ENCODE measurements around the gene ARID1A. TPM values are rescaled to one million over a fixed set of nuclear protein-coding genes. Genes with fewer than 3 reads are reported as not detected.

ARID1A gene
- total RNA-seq, 2 donors from 2014 or later: 110 to 116 TPM

- DNase-seq (ENCODE audit: low spot score in 2 of 2) (no peak), ATAC-seq (no peak)
- Mint-ChIP-seq H3K27ac (peak overlapping the region; percentile 61 to 79), H3K36me3 (peaks cover 23 to 84% of the 10 kb centered on the region in 2 donors), H3K9me3 (no peaks in the 10 kb centered on the region)
Measured at GRCh38 chr1:26768755-26769154, 72.9 kb downstream of the ARID1A start.

GRCh38 chr1:26771285-26771642 lies 75.4 kb downstream of the ARID1A start:
- H3K9me3 Mint-ChIP-seq: no peaks in the 10 kb centered on the region
- ATAC-seq: peak in 1 of 2 donors; percentile 12
- H3K36me3 Mint-ChIP-seq: peaks cover 33 to 92% of the 10 kb centered on the region in 2 donors
- H3K27ac Mint-ChIP-seq: peak overlapping the region; percentile 80 to 95
- DNase-seq (ENCODE audit: low spot score in 2 of 2): no peak

- DNase-seq (ENCODE audit: low spot score in 2 of 2): no peak
- peak; percentile 56 to 75 for ATAC-seq
Measured at GRCh38 chr1:26771643-26772321, 76.0 kb downstream of the ARID1A start.

GRCh38 chr1:26772687-26773086 lies 76.9 kb downstream of the ARID1A start:
- DNase-seq (ENCODE audit: low spot score in 2 of 2): no peak
- Mint-ChIP-seq H3K27ac (peak overlapping the region in 1 of 2 donors; percentile 80), H3K9me3 (no peaks in the 10 kb centered on the region), H3K36me3 (peaks cover 32 to 92% of the 10 kb centered on the region in 2 donors)
- ATAC-seq: no peak

More at GRCh38 chr1:26771643-26772321, 76.0 kb downstream of the ARID1A start:
- no peaks in the 10 kb centered on the region for H3K9me3 Mint-ChIP-seq
- H3K27ac Mint-ChIP-seq: peak overlapping the region; percentile 80 to 95
- H3K36me3 Mint-ChIP-seq: peaks cover 32 to 92% of the 10 kb centered on the region in 2 donors

- Mint-ChIP-seq H3K27ac (peak overlapping the region; percentile 38 to 79), H3K36me3 (peaks cover 27 to 91% of the 10 kb centered on the region in 2 donors), H3K9me3 (no peaks in the 10 kb centered on the region)
- ATAC-seq: no peak
- DNase-seq (ENCODE audit: low spot score in 2 of 2): no peak
Measured at GRCh38 chr1:26774462-26774861, 78.6 kb downstream of the ARID1A start.

- DNase-seq (ENCODE audit: low spot score in 2 of 2) (no peak), ATAC-seq (no peak)
- Mint-ChIP-seq H3K36me3 (peaks cover 30 to 84% of the 10 kb centered on the region in 2 donors), H3K9me3 (no peaks in the 10 kb centered on the region), H3K27ac (no peak overlapping the region)
Measured at GRCh38 chr1:26775666-26776065, 79.9 kb downstream of the ARID1A start.

- no peak for DNase-seq (ENCODE audit: low spot score in 2 of 2)
- peaks cover 18 to 57% of the 10 kb centered on the region in 2 donors for H3K36me3 Mint-ChIP-seq
- H3K9me3 Mint-ChIP-seq: no peaks in the 10 kb centered on the region
- no peak for ATAC-seq
- peak overlapping the region; percentile 1 to 10 for H3K27ac Mint-ChIP-seq
Measured at GRCh38 chr1:26779098-26779668, 83.4 kb downstream of the ARID1A start.

- peak overlapping the region in 1 of 2 donors; percentile 41 for H3K27ac Mint-ChIP-seq
- ATAC-seq (peak; percentile 17 to 23), DNase-seq (ENCODE audit: low spot score in 2 of 2) (no peak)
- H3K36me3 Mint-ChIP-seq: peaks cover 10 to 45% of the 10 kb centered on the region in 2 donors
- H3K9me3 Mint-ChIP-seq: no peaks in the 10 kb centered on the region
Measured at GRCh38 chr1:26780344-26780957, 84.6 kb downstream of the ARID1A start.

GRCh38 chr1:26781206-26781825 lies 85.5 kb downstream of the ARID1A start:
- H3K36me3 Mint-ChIP-seq: peaks cover 10 to 36% of the 10 kb centered on the region in 2 donors
- ATAC-seq (peak in 1 of 2 donors; percentile 35), DNase-seq (ENCODE audit: low spot score in 2 of 2) (no peak)
- peak overlapping the region in 1 of 2 donors; percentile 84 for H3K27ac Mint-ChIP-seq
- H3K9me3 Mint-ChIP-seq: no peaks in the 10 kb centered on the region

- peak overlapping the region; percentile 7 to 17 for H3K27ac Mint-ChIP-seq
- DNase-seq (ENCODE audit: low spot score in 2 of 2): no peak
- ATAC-seq: no peak
- peaks cover 14 to 28% of the 10 kb centered on the region in 2 donors for H3K36me3 Mint-ChIP-seq
- H3K9me3 Mint-ChIP-seq: no peaks in the 10 kb centered on the region
Measured at GRCh38 chr1:26782521-26783212, 86.9 kb downstream of the ARID1A start.

GRCh38 chr1:26783646-26784022 lies 87.8 kb downstream of the ARID1A start:
- H3K9me3 Mint-ChIP-seq: no peaks in the 10 kb centered on the region
- DNase-seq (ENCODE audit: low spot score in 2 of 2): no peak
- no peak for ATAC-seq
- peaks cover 20 to 22% of the 10 kb centered on the region in 2 donors for H3K36me3 Mint-ChIP-seq
- H3K27ac Mint-ChIP-seq: no peak overlapping the region

- ATAC-seq: no peak
- Mint-ChIP-seq H3K9me3 (no peaks in the 10 kb centered on the region), H3K27ac (peak overlapping the region; percentile 58 to 70), H3K36me3 (peaks cover 14 to 21% of the 10 kb centered on the region in 2 donors)
- no peak for DNase-seq (ENCODE audit: low spot score in 2 of 2)
Measured at GRCh38 chr1:26784023-26784871, 88.4 kb downstream of the ARID1A start.

- H3K9me3 Mint-ChIP-seq: no peaks in the 10 kb centered on the region
- peaks cover 8 to 15% of the 10 kb centered on the region in 2 donors for H3K36me3 Mint-ChIP-seq
- ATAC-seq: no peak
- DNase-seq (ENCODE audit: low spot score in 2 of 2): no peak
- H3K27ac Mint-ChIP-seq: peak overlapping the region in 1 of 2 donors; percentile 58
Measured at GRCh38 chr1:26784886-26785285, 89.1 kb downstream of the ARID1A start.

GRCh38 chr1:26785611-26786436 lies 90.0 kb downstream of the ARID1A start:
- Mint-ChIP-seq H3K36me3 (peaks cover 7 to 15% of the 10 kb centered on the region in 2 donors), H3K9me3 (no peaks in the 10 kb centered on the region), H3K27ac (peak overlapping the region; percentile 99 to 100)
- ATAC-seq (no peak), DNase-seq (ENCODE audit: low spot score in 2 of 2) (no peak)
